ENCODE measurements around the gene ARHGEF6.

DNA sequence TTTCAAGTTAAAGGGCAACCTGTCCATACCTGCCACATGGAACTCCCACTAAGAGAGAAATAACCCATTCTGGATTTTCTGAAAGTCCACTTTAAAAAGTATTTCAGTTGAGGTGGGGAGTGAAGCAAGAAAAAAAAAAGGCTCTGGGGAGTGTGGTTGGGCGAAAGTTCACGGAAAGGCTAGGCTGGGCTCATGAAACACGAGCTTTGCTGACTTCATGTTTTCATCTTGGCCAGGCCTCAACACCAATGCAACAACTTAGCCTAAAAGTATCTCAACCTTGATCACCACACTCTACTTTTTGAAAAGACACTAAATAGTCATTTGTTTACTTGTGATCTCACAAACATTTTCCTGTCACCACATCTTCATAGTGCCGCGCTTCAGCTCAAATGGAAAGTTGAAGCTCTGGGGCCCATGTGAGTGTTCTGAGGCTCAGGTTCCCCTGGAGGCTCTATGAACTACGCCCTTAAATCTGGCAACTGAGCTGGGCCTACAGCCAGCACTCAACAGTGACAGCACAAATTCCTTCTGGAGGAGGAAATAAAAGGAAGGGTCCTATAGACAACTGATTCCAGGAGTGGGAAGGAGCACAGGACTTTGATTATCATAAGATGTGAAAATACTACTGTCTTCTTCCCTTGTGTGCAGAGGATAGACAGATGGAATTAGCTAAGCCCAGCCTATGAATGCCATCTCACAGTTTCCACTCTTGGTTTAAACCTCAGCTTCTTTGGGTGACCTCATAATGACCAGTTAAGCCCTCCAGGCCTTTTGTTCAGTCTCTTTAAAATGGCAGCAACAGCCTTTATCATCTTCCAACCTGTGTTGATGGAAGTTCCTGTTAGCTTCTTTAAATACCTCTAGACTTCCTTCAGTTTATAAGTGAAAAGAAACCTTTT is 127.7 kb downstream of the ARHGEF6 start:
- TF ChIP-seq, protein P1, sequence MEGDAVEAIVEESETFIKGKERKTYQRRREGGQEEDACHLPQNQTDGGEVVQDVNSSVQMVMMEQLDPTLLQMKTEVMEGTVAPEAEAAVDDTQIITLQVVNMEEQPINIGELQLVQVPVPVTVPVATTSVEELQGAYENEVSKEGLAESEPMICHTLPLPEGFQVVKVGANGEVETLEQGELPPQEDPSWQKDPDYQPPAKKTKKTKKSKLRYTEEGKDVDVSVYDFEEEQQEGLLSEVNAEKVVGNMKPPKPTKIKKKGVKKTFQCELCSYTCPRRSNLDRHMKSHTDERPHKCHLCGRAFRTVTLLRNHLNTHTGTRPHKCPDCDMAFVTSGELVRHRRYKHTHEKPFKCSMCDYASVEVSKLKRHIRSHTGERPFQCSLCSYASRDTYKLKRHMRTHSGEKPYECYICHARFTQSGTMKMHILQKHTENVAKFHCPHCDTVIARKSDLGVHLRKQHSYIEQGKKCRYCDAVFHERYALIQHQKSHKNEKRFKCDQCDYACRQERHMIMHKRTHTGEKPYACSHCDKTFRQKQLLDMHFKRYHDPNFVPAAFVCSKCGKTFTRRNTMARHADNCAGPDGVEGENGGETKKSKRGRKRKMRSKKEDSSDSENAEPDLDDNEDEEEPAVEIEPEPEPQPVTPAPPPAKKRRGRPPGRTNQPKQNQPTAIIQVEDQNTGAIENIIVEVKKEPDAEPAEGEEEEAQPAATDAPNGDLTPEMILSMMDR (IDR thresholded peaks at IDR 0.05), result no peak
- no peak for TF ChIP-seq POLR2A (IDR thresholded peaks at IDR 0.05)
- TF ChIP-seq POLR2AphosphoS5 (IDR thresholded peaks at IDR 0.05), result no peak
- TF ChIP-seq EP300 (IDR thresholded peaks at IDR 0.05), result no peak

Measured in stomach (tissue), 4 donors.